Measurements from ENCODE around the gene SLC8A2. TPM values are rescaled to one million over a fixed set of nuclear protein-coding genes. Genes with fewer than 3 reads are reported as not detected.

SLC8A2 gene
- total RNA-seq, 2 donors from 2014 or later: 0.74 to 2.3 TPM

DNA sequence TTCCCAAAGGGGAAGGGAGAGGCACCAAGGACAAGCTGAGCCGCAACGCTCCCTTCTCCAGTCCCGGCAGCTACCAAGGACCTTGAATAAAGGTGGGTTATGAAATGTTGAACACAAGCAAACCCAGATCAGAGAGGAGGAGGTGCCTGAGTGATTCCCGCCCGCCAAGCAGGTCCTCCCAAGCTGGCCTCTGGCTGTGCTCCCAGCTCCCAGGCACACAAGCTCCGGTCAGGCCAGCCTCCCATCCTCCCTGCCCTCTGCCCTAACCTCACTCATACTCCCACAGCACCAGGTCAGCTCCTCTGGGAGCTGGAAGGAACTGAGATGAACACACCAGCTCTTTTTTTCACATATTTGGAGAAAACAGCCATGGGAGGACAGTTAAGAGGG lies 39.4 kb upstream of the SLC8A2 start:
- no peak overlapping the region for H3K27ac ChIP-seq
- no peaks in the 10 kb centered on the region for H3K9me3 ChIP-seq
- no peaks in the 10 kb centered on the region for H3K27me3 ChIP-seq
- no peaks in the 10 kb centered on the region for H3K36me3 ChIP-seq
- TF ChIP-seq, protein P1, sequence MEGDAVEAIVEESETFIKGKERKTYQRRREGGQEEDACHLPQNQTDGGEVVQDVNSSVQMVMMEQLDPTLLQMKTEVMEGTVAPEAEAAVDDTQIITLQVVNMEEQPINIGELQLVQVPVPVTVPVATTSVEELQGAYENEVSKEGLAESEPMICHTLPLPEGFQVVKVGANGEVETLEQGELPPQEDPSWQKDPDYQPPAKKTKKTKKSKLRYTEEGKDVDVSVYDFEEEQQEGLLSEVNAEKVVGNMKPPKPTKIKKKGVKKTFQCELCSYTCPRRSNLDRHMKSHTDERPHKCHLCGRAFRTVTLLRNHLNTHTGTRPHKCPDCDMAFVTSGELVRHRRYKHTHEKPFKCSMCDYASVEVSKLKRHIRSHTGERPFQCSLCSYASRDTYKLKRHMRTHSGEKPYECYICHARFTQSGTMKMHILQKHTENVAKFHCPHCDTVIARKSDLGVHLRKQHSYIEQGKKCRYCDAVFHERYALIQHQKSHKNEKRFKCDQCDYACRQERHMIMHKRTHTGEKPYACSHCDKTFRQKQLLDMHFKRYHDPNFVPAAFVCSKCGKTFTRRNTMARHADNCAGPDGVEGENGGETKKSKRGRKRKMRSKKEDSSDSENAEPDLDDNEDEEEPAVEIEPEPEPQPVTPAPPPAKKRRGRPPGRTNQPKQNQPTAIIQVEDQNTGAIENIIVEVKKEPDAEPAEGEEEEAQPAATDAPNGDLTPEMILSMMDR (IDR thresholded peaks at IDR 0.05): no peak
- H3K4me3 ChIP-seq: no peak overlapping the region
- H3K4me1 ChIP-seq: peaks cover 12% of the 10 kb centered on the region
- H3K9ac ChIP-seq (ENCODE audit: low read depth in 2 of 2, low read length in 2 of 2): peak overlapping the region in 1 of 2 donors; percentile 100
- intact Hi-C loops (cut with DNase I): loop anchor here (10.0 kb wide), 1 partner anchor 184 kb away; no protein-coding TSS in a partner anchor
- DNase-seq: no peak

DNA sequence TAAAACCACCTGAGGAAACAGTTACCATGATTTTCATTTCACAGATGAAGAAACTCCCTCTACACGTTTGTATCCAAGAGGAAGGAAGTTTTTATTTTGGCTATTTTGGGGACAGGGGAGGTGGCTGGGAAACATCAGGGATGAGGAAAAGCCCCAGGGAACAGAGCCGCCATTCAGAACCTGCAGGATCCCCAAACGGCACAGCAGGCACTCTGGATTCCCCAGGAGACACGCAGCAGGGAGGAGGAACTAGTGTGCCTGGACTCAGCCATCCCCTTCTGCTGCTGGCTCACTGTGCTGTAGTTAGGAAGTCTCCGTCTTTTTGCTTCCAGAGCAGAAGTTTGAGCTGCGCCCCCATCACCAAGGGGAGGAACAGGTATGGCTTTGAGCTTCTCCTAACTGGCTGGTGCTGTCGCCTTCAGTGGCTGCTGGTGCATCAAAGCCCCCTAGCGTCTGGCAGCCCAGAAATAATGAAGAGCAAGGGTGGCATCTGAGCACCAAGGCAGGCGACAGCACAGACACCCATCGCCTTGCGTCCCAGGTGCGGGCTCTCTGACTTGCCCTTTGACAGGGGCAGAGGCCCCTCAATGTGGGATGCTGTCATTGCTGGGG lies 38.9 kb upstream of the SLC8A2 start:
- no peaks in the 10 kb centered on the region for H3K9me3 ChIP-seq
- no peaks in the 10 kb centered on the region for H3K36me3 ChIP-seq
- no peaks in the 10 kb centered on the region for H3K27me3 ChIP-seq
- peaks cover 12% of the 10 kb centered on the region for H3K4me1 ChIP-seq
- H3K9ac ChIP-seq (ENCODE audit: low read depth in 2 of 2, low read length in 2 of 2): peak overlapping the region in 1 of 2 donors; percentile 100
- intact Hi-C loops (cut with DNase I): loop anchor here (10.0 kb wide), 1 partner anchor 184 kb away; no protein-coding TSS in a partner anchor
- TF ChIP-seq, protein P1 (IDR thresholded peaks at IDR 0.05): no peak
- DNase-seq: no peak
- no peak overlapping the region for H3K27ac ChIP-seq
- H3K4me3 ChIP-seq: no peak overlapping the region

DNA sequence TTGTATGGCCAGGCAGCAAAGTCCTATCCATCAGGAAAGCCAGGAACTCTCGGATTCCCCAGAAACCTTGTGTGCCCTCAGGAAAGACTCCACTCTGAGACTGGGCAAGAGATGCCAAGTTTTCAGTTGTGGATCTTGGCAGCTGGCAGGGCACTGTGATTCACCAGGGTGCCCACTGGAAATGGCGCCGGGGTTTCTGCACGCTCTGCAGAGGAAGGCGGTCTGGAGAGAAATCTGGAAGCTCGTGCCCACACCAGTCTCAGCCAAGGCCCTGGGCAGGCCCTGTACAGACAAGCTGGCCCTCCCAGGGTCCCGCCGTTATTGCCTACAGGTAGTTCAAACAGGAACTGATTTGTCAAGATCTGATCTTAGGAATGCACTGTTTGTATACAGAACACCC lies 38.3 kb upstream of the SLC8A2 start:
- no peak overlapping the region for H3K27ac ChIP-seq

DNA sequence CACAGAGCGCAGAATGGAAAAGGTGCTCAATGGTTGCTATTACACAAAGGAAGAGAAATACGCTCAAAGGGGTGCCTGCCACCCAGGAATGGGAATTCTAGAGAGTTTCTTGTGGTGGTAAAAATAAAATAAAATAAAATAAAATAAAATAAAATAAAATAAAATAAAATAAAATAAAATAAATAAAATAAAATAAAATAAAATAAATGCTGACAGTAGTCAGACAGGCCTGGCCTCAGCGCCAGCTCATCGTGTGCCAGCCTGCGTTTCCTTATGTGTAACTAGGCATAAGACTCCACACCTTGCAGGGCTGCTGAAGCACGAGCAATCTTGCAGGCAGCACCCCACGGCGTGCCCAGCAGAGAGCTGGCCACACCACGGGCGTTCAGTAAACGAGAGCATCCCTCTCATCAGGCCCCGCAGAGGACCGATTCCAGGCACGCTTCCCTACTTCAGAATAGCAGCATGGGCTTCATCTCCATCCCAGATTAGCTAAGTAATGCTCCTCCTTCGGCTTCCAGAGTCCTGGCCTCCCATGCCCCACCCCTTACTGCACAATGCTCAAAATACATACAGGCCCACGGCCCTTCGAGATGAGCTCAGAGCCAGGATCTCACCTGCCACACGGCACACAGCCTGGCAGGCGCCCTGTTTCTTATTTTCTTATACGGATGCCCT lies 37.6 kb upstream of the SLC8A2 start:
- intact Hi-C loops (cut with DNase I): no loop called here
- peaks cover 12% of the 10 kb centered on the region for H3K4me1 ChIP-seq
- no peaks in the 10 kb centered on the region for H3K9me3 ChIP-seq
- H3K9ac ChIP-seq (ENCODE audit: low read depth in 2 of 2, low read length in 2 of 2): no peak overlapping the region
- DNase-seq: no peak
- no peak overlapping the region for H3K27ac ChIP-seq
- H3K4me3 ChIP-seq: no peak overlapping the region
- H3K36me3 ChIP-seq: no peaks in the 10 kb centered on the region
- TF ChIP-seq, protein P1 (IDR thresholded peaks at IDR 0.05): no peak
- H3K27me3 ChIP-seq: no peaks in the 10 kb centered on the region

More for the DNA sequence above, 38.3 kb upstream of the SLC8A2 start:
- TF ChIP-seq, protein P1 (IDR thresholded peaks at IDR 0.05): no peak
- no peak overlapping the region for H3K4me3 ChIP-seq
- H3K4me1 ChIP-seq: peaks cover 12% of the 10 kb centered on the region
- H3K36me3 ChIP-seq: no peaks in the 10 kb centered on the region
- H3K27me3 ChIP-seq: no peaks in the 10 kb centered on the region
- intact Hi-C loops (cut with DNase I): loop anchor here (10.0 kb wide), 1 partner anchor 185 kb away; no protein-coding TSS in a partner anchor
- H3K9me3 ChIP-seq: no peaks in the 10 kb centered on the region
- DNase-seq: no peak
- H3K9ac ChIP-seq (ENCODE audit: low read depth in 2 of 2, low read length in 2 of 2): no peak overlapping the region

DNA sequence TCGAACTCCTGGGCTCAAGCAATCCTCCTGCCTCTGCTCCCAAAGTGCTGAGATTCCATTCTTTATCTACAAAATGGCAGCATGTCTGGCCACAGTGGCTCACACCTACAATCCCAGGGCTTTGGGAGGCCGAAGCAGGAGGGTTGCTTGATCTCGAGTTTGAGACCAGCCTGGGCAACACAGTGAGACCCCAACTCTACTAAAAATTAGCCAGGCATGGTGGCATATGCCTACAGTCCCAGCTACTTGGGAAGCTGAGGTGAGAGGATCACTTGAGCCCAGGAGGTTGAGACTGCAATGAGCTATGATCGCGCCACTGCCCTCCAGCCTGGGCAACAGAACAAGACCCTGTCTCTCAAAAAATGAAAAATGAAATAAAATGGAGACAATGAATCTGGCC lies 37.0 kb upstream of the SLC8A2 start:
- no peak for DNase-seq
- H3K36me3 ChIP-seq: peaks cover 2% of the 10 kb centered on the region
- no peak overlapping the region for H3K9ac ChIP-seq (ENCODE audit: low read depth in 2 of 2, low read length in 2 of 2)
- no peaks in the 10 kb centered on the region for H3K9me3 ChIP-seq
- H3K4me1 ChIP-seq: peaks cover 12% of the 10 kb centered on the region
- H3K4me3 ChIP-seq: no peak overlapping the region
- intact Hi-C loops (cut with DNase I): no loop called here
- no peak overlapping the region for H3K27ac ChIP-seq
- TF ChIP-seq, protein P1 (IDR thresholded peaks at IDR 0.05): no peak
- no peaks in the 10 kb centered on the region for H3K27me3 ChIP-seq
